ENCODE results near the gene ETFDH.

ETFDH gene

DNA sequence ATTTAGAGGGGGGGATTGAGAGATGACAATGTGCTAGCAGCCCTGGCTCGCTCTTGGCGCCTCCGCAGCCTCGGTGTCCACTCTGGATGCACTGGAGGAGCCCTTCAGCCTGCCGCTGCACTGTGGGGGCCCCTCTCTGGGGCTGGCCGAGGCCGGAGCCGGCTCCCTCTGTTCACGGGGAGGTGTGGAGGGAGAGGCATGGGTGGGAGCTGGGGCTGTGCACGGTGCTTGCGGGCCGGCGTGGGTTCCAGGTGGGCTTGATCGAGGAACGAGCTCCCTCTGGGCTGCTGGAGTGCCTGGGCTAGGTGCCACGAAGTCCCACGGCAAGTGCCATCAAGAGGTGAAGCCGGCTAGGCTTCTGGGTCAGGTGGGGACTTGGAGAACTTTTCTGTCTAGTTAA is 7.3 kb upstream of the ETFDH start:
- Histone ChIP-seq H3K27me3 (ENCODE audit: low read depth, low read length) (no peaks in the 10 kb centered on the region), H3K79me2 (ENCODE audit: low read length) (peaks cover 33% of the 10 kb centered on the region), H3K36me3 (replicated peaks; ENCODE audit: low read depth, low read length) (peaks cover 33% of the 10 kb centered on the region), H2AFZ (ENCODE audit: low read depth, low read length) (no peak overlapping the region), H3K9me3 (ENCODE audit: insufficient read depth, low read length) (no peaks in the 10 kb centered on the region), H3K9ac (ENCODE audit: low read length) (no peak overlapping the region), H3K27ac (ENCODE audit: low read length) (no peak overlapping the region), H3K4me2 (ENCODE audit: low read length) (no peak overlapping the region), H3K4me3 (ENCODE audit: low read length) (no peak overlapping the region), H4K20me1 (ENCODE audit: insufficient read depth, low read length) (peaks cover 17% of the 10 kb centered on the region), H3K4me1 (ENCODE audit: low read length) (peaks cover 10% of the 10 kb centered on the region; the same call in 1 of the 2 replicates)
- TF ChIP-seq, protein P1, sequence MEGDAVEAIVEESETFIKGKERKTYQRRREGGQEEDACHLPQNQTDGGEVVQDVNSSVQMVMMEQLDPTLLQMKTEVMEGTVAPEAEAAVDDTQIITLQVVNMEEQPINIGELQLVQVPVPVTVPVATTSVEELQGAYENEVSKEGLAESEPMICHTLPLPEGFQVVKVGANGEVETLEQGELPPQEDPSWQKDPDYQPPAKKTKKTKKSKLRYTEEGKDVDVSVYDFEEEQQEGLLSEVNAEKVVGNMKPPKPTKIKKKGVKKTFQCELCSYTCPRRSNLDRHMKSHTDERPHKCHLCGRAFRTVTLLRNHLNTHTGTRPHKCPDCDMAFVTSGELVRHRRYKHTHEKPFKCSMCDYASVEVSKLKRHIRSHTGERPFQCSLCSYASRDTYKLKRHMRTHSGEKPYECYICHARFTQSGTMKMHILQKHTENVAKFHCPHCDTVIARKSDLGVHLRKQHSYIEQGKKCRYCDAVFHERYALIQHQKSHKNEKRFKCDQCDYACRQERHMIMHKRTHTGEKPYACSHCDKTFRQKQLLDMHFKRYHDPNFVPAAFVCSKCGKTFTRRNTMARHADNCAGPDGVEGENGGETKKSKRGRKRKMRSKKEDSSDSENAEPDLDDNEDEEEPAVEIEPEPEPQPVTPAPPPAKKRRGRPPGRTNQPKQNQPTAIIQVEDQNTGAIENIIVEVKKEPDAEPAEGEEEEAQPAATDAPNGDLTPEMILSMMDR (IDR thresholded peaks at IDR 0.05; ENCODE audit: low read depth, low read length) = no peak
- no peak for TF ChIP-seq EZH2phosphoT487 (IDR thresholded peaks at IDR 0.05; ENCODE audit: low read depth)

DNA sequence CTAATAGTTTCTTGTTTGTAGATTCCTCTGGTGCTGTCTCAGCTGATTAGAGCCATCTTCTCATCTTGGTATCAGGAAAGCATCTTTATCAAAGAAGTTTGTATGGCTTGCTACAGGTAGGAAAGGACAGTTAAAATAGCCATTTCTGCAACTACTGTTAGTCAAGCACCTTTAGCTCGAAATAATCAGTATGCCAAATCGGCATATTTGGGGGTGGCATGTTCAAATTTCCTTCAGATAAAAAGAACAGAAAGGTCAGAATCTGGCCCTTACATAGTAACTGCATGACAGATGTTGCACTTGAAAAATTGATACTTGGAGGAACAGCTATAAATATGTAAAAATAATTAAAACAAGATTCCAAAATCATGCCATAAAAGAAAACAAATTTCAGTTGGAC is 5.2 kb upstream of the ETFDH start:
- no peak overlapping the region for H2AFZ ChIP-seq (ENCODE audit: low read depth, low read length)
- no peak overlapping the region for H3K9ac ChIP-seq (ENCODE audit: low read length)
- no peaks in the 10 kb centered on the region for H3K9me3 ChIP-seq (ENCODE audit: insufficient read depth, low read length)
- H3K79me2 ChIP-seq (ENCODE audit: low read length) = peaks cover 51% of the 10 kb centered on the region
- H3K4me1 ChIP-seq (ENCODE audit: low read length) = peaks cover 16% of the 10 kb centered on the region
- no peak overlapping the region for H3K27ac ChIP-seq (ENCODE audit: low read length)
- peaks cover 27% of the 10 kb centered on the region for H4K20me1 ChIP-seq (ENCODE audit: insufficient read depth, low read length)
- no peak for TF ChIP-seq EZH2phosphoT487 (IDR thresholded peaks at IDR 0.05; ENCODE audit: low read depth)
- TF ChIP-seq, protein P1 (IDR thresholded peaks at IDR 0.05; ENCODE audit: low read depth, low read length) = no peak
- H3K36me3 ChIP-seq (replicated peaks; ENCODE audit: low read depth, low read length) = peaks cover 33% of the 10 kb centered on the region
- no peak overlapping the region for H3K4me2 ChIP-seq (ENCODE audit: low read length)
- H3K27me3 ChIP-seq (ENCODE audit: low read depth, low read length) = no peaks in the 10 kb centered on the region
- H3K4me3 ChIP-seq (ENCODE audit: low read length) = no peak overlapping the region

DNA sequence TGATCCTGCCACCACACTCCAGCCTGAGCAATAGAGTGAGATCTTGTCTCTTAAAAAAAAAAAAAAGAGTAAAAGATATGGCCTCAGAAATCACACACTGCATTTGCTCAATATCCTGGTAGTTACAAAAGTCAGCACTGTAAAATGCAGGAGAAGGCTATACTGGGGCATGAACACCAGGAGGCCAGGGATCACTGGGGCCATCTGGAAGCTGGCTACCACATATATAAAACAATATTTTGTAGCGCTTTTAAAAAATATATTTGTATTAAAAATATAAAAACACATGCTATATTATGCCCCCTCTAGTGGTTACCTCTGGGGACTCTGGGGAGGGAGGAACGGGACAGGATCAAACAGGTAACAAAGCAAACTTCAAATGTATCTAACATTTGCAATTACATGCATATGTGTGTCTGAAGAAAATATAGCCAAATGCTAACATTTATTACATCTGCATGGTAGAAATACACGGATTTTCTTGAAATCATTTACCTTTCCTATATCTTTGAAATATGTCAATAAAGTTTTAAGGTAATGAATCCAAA is 4.4 kb upstream of the ETFDH start:
- H3K27me3 ChIP-seq (ENCODE audit: low read depth, low read length) = no peaks in the 10 kb centered on the region
- no peak overlapping the region for H3K4me2 ChIP-seq (ENCODE audit: low read length)
- H4K20me1 ChIP-seq (ENCODE audit: insufficient read depth, low read length) = peaks cover 27% of the 10 kb centered on the region
- no peak overlapping the region for H3K9ac ChIP-seq (ENCODE audit: low read length)
- H3K79me2 ChIP-seq (ENCODE audit: low read length) = peaks cover 55% of the 10 kb centered on the region
- H3K4me1 ChIP-seq (ENCODE audit: low read length) = peaks cover 16% of the 10 kb centered on the region
- H3K36me3 ChIP-seq (replicated peaks; ENCODE audit: low read depth, low read length) = peaks cover 33% of the 10 kb centered on the region
- TF ChIP-seq, protein P1 (IDR thresholded peaks at IDR 0.05; ENCODE audit: low read depth, low read length) = peak; percentile 45
- no peak for TF ChIP-seq EZH2phosphoT487 (IDR thresholded peaks at IDR 0.05; ENCODE audit: low read depth)
- no peak overlapping the region for H3K4me3 ChIP-seq (ENCODE audit: low read length)
- H3K27ac ChIP-seq (ENCODE audit: low read length) = no peak overlapping the region
- no peaks in the 10 kb centered on the region for H3K9me3 ChIP-seq (ENCODE audit: insufficient read depth, low read length)
- H2AFZ ChIP-seq (ENCODE audit: low read depth, low read length) = no peak overlapping the region

DNA sequence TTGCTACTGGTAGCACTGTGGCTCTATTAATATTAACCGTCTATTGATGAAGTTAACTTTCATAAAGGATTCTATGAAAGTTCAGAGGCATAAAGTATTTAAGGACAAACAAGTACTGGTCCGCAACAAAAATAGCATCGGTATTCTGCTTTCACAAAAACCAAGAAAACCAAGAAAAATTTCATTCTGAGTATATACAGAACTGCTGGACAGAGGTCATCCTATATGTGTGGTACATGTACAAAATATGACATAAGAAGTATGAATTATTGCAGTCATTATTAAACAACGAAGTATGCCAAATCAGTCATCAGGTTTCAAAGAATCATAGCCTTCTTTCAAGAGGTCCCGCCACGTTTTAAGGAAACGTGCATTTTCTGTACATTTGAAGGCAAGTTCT is 2.8 kb upstream of the ETFDH start:
- no peak overlapping the region for H3K4me3 ChIP-seq (ENCODE audit: low read length)
- H4K20me1 ChIP-seq (ENCODE audit: insufficient read depth, low read length) = peaks cover 27% of the 10 kb centered on the region
- H3K9me3 ChIP-seq (ENCODE audit: insufficient read depth, low read length) = no peaks in the 10 kb centered on the region
- H3K4me2 ChIP-seq (ENCODE audit: low read length) = no peak overlapping the region
- no peaks in the 10 kb centered on the region for H3K27me3 ChIP-seq (ENCODE audit: low read depth, low read length)
- no peak overlapping the region for H3K9ac ChIP-seq (ENCODE audit: low read length)
- H3K27ac ChIP-seq (ENCODE audit: low read length) = no peak overlapping the region
- TF ChIP-seq, protein P1 (IDR thresholded peaks at IDR 0.05; ENCODE audit: low read depth, low read length) = no peak
- no peak for TF ChIP-seq EZH2phosphoT487 (IDR thresholded peaks at IDR 0.05; ENCODE audit: low read depth)
- H3K4me1 ChIP-seq (ENCODE audit: low read length) = peaks cover 21% of the 10 kb centered on the region
- peaks cover 33% of the 10 kb centered on the region for H3K36me3 ChIP-seq (replicated peaks; ENCODE audit: low read depth, low read length)
- H3K79me2 ChIP-seq (ENCODE audit: low read length) = peaks cover 63% of the 10 kb centered on the region
- H2AFZ ChIP-seq (ENCODE audit: low read depth, low read length) = no peak overlapping the region

Data from OCI-LY3 (cell line).